Liver (tissue), 3 donors: ENCODE measurements around the gene THRA.

Experiments
- ATF3 ChIP-seq: IDR thresholded peaks from 2 replicates; pipeline ENCODE4 v1.6.1; 2016; ENCODE audit warnings: antibody characterized with exemption
- GABPA ChIP-seq, 2 donors: IDR thresholded peaks in 1 of 2; conservative IDR thresholded peaks in 1 of 2; 2 replicates each; pipeline ENCODE4 v1.6.1; 2016; ENCODE audit warnings: antibody characterized with exemption in 2 of 2, mild to moderate bottlenecking in 1 of 2, moderate library complexity in 1 of 2
- HNF4G ChIP-seq: IDR thresholded peaks from 2 replicates; pipeline ENCODE4 v1.6.1; 2016; ENCODE audit warnings: antibody characterized with exemption
- JUND ChIP-seq, 2 donors: IDR thresholded peaks; 2 replicates each; pipeline ENCODE4 v1.6.1; 2016; ENCODE audit warnings: antibody characterized with exemption in 2 of 2
- TAF1 ChIP-seq: conservative IDR thresholded peaks from 2 replicates; pipeline ENCODE4 v1.6.1; 2016; ENCODE audit warnings: antibody characterized with exemption, mild to moderate bottlenecking
- YY1 ChIP-seq: IDR thresholded peaks from 2 replicates; pipeline ENCODE4 v1.6.1; 2016; ENCODE audit warnings: antibody characterized with exemption, mild to moderate bottlenecking
- ZBTB33 ChIP-seq: IDR thresholded peaks from 2 replicates; pipeline ENCODE4 v1.6.1; 2016; ENCODE audit warnings: antibody characterized with exemption
- TF ChIP-seq, protein P1 (sequence below): fragments of 150-350 bp; IDR thresholded peaks from 2 replicates; pipeline ENCODE4 v1.5.1; 2017; ENCODE audit warnings: improper control_type of control experiment, low read depth, low read length; ENCODE audit not compliant: missing input control
- TF ChIP-seq, protein P2 (sequence below): IDR thresholded peaks from 2 replicates; pipeline ENCODE4 v1.6.1; 2016; ENCODE audit warnings: antibody characterized with exemption, mild to moderate bottlenecking
- TF ChIP-seq, protein P3 (sequence below): IDR thresholded peaks from 2 replicates; pipeline ENCODE4 v1.6.1; 2016; ENCODE audit warnings: antibody characterized with exemption
- donor health status: healthy.
- donor health status: healthy.

DNA sequence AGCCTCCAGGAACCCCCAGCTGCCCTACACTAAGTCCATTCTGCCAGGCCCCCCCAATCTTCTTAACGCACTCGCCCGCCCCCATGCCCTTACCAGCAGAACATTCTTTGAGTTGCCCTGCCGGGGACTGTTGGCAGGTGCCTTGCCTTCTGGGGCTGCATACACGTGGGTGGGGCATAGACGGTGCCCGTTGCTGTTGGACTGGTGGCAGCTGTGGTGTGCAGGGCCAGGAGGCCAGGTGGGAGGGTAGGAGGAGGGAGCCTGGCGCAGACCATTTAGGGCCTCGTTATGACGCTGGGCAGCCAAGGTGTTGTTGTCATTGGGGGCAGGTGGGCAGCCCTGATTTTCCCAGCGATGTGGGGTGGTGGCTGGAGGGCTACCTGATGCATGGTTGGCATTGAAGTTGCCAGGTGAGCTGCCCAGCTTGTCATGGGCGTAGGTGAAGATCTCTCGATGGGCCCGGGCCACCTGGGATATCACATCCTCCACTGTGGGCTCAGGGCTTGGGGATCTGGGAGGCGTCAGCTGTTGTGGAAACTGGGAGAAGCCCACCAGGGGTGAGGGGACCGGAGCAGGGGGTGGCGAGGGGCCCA, 32.7 kb downstream of the THRA start:
- TF ChIP-seq, protein P1, sequence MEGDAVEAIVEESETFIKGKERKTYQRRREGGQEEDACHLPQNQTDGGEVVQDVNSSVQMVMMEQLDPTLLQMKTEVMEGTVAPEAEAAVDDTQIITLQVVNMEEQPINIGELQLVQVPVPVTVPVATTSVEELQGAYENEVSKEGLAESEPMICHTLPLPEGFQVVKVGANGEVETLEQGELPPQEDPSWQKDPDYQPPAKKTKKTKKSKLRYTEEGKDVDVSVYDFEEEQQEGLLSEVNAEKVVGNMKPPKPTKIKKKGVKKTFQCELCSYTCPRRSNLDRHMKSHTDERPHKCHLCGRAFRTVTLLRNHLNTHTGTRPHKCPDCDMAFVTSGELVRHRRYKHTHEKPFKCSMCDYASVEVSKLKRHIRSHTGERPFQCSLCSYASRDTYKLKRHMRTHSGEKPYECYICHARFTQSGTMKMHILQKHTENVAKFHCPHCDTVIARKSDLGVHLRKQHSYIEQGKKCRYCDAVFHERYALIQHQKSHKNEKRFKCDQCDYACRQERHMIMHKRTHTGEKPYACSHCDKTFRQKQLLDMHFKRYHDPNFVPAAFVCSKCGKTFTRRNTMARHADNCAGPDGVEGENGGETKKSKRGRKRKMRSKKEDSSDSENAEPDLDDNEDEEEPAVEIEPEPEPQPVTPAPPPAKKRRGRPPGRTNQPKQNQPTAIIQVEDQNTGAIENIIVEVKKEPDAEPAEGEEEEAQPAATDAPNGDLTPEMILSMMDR: no peak
- TF ChIP-seq, protein P2, sequence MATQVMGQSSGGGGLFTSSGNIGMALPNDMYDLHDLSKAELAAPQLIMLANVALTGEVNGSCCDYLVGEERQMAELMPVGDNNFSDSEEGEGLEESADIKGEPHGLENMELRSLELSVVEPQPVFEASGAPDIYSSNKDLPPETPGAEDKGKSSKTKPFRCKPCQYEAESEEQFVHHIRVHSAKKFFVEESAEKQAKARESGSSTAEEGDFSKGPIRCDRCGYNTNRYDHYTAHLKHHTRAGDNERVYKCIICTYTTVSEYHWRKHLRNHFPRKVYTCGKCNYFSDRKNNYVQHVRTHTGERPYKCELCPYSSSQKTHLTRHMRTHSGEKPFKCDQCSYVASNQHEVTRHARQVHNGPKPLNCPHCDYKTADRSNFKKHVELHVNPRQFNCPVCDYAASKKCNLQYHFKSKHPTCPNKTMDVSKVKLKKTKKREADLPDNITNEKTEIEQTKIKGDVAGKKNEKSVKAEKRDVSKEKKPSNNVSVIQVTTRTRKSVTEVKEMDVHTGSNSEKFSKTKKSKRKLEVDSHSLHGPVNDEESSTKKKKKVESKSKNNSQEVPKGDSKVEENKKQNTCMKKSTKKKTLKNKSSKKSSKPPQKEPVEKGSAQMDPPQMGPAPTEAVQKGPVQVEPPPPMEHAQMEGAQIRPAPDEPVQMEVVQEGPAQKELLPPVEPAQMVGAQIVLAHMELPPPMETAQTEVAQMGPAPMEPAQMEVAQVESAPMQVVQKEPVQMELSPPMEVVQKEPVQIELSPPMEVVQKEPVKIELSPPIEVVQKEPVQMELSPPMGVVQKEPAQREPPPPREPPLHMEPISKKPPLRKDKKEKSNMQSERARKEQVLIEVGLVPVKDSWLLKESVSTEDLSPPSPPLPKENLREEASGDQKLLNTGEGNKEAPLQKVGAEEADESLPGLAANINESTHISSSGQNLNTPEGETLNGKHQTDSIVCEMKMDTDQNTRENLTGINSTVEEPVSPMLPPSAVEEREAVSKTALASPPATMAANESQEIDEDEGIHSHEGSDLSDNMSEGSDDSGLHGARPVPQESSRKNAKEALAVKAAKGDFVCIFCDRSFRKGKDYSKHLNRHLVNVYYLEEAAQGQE: no peak
- TF ChIP-seq YY1: no peak
- TF ChIP-seq, protein P3, sequence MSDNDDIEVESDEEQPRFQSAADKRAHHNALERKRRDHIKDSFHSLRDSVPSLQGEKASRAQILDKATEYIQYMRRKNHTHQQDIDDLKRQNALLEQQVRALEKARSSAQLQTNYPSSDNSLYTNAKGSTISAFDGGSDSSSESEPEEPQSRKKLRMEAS: no peak
- TF ChIP-seq TAF1: no peak
- no peak for TF ChIP-seq GABPA (IDR thresholded peaks at IDR 0.05 in 1 of 2, conservative IDR thresholded peaks at IDR 0.05 in 1 of 2)
- TF ChIP-seq JUND (IDR thresholded peaks at IDR 0.05): no peak
- no peak for TF ChIP-seq ZBTB33
- TF ChIP-seq ATF3: no peak
- no peak for TF ChIP-seq HNF4G
